Panc1 (cell line): ENCODE data around the gene ANK3. TPM values are rescaled to one million over a fixed set of nuclear protein-coding genes. Genes with fewer than 3 reads are reported as not detected.

Source experiments
- ATAC-seq: fragments of 200-7000 bp; cut with Tn5 transposase; 2 replicates; pipeline ENCODE4 v1.9.1; 2020; ENCODE audit warnings: mild to moderate bottlenecking, moderate library complexity
- BruUV-seq: library from RNA; stranded (reverse); fragments of 400-500 nt; replicated peaks from 2 replicates; lab custom pipeline; 2021; lab: Mats Ljungman, UMichigan
- CTCF ChIA-PET: fragments of 300-600 bp; sonication (Branson Sonifier 250); formaldehyde crosslinking; loops from one replicate; lab custom pipeline; 2022; ENCODE audit warnings: antibody characterized with exemption; lab: Charles Lee
- POLR2A ChIA-PET: fragments of 300-600 bp; sonication (Branson Sonifier 250); formaldehyde crosslinking; loops from one replicate; lab custom pipeline; 2022; ENCODE audit warnings: antibody characterized with exemption; lab: Charles Lee
- DNase-seq: peaks from one replicate; pipeline ENCODE4 v3.0.0-alpha.2; 2010; ENCODE audit warnings: low read depth, low spot score
- H3K27ac ChIP-seq: 2 replicates; pipeline ENCODE4 v1.5.1; 2011; ENCODE audit warnings: mild to moderate bottlenecking, low read length, inconsistent platforms
- H3K27me3 ChIP-seq: fragments of 200-500 bp; sonication (Bioruptor generic); 2 replicates; pipeline ENCODE4 v1.6.0; 2014; ENCODE audit warnings: low read length, inconsistent platforms; ENCODE audit not compliant: control insufficient read depth, insufficient read depth
- H3K36me3 ChIP-seq: fragments of 200-500 bp; sonication (Bioruptor generic); 2 replicates; pipeline ENCODE4 v1.5.1; 2014; ENCODE audit warnings: inconsistent platforms, mild to moderate bottlenecking, low read length, moderate library complexity; ENCODE audit not compliant: control insufficient read depth, insufficient read depth
- H3K4me1 ChIP-seq: 2 replicates; pipeline ENCODE4 v1.5.1; 2011; ENCODE audit warnings: inconsistent platforms, mild to moderate bottlenecking, low read length, moderate library complexity; ENCODE audit not compliant: control insufficient read depth, insufficient read depth
- H3K4me3 ChIP-seq, 2 experiments: 2 replicates each; pipeline ENCODE4 v1.5.1; 2011 to 2012; ENCODE audit warnings: low read depth in 2 of 2, low read length in 2 of 2, mild to moderate bottlenecking in 2 of 2, inconsistent platforms in 1 of 2, moderate library complexity in 1 of 2
- H3K9me3 ChIP-seq: fragments of 200-500 bp; sonication (Bioruptor generic); 2 replicates; pipeline ENCODE4 v1.5.1; 2014; ENCODE audit warnings: low read depth, mild to moderate bottlenecking, inconsistent platforms, low read length, moderate library complexity; ENCODE audit not compliant: control insufficient read depth, insufficient read depth
- POLR2AphosphoS5 ChIP-seq: IDR thresholded peaks from 2 replicates; pipeline ENCODE4 v1.6.1; 2012; ENCODE audit warnings: mild to moderate bottlenecking, low read depth, low read length, moderate library complexity
- SIN3A ChIP-seq: IDR thresholded peaks from 2 replicates; pipeline ENCODE4 v1.6.1; 2012; ENCODE audit warnings: low read depth, mild to moderate bottlenecking, low read length, moderate library complexity, borderline replicate concordance; ENCODE audit not compliant: insufficient read depth
- TCF7L2 ChIP-seq: IDR thresholded peaks from 2 replicates; pipeline ENCODE4 v1.6.1; 2011; ENCODE audit warnings: mild to moderate bottlenecking, low read depth, low read length, inconsistent platforms
- in situ Hi-C: cut with HindIII; loops from 2 replicates; pipeline ENCODE4 v1.10.0; 2016; ENCODE audit warnings: low sequenced_read_pairs, low pct_unique_long_range_greater_than_20kb
- intact Hi-C: fragments of 100-400 bp; cut with micrococcal nuclease; formaldehyde crosslinking; loops from one replicate; pipeline ENCODE4 v1.10.0; 2022; ENCODE audit not compliant: unreplicated experiment
- total RNA-seq: library from RNA; stranded (reverse); gene quantifications from one replicate; pipeline ENCODE4 v1.2.1, GENCODE V29; 2021; ENCODE audit not compliant: unreplicated experiment
- TF ChIP-seq, protein P1 (sequence below), 2 experiments: IDR thresholded peaks; 2 replicates each; pipeline ENCODE4 v1.6.1; 2011 to 2012; ENCODE audit warnings: low read depth in 2 of 2, control low read depth in 1 of 2, low read length in 1 of 2, mild to moderate bottlenecking in 1 of 2, moderate library complexity in 1 of 2; ENCODE audit not compliant: insufficient read depth in 1 of 2
- TF ChIP-seq, protein P2 (sequence below): fragments of 450-650 bp; IDR thresholded peaks from 2 replicates; pipeline ENCODE4 v1.5.1; 2017; ENCODE audit warnings: mild to moderate bottlenecking

The ANK3 gene
- total RNA-seq, 1 experiment from 2014 or later, result 2.5 TPM

DNA sequence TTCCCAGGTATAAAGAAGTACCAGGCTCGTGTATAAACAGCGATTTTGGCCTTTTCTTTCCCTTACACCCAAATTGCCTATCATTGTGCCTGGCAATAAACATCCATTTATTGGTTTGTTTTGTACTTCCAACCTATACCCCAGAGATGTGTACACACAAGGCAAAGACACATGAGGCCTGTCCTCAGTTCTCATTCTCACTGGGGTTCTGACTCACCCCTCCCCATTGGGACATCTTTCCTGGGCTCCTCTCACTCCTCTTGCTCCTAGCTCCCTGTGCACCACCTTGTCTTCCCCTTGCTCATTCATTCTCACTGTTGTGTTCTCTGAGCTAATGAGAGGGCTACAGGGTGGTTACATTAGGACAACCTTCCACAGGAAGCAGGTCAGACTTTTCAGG, 240.7 kb downstream of the ANK3 start:
- TF ChIP-seq, protein P1, sequence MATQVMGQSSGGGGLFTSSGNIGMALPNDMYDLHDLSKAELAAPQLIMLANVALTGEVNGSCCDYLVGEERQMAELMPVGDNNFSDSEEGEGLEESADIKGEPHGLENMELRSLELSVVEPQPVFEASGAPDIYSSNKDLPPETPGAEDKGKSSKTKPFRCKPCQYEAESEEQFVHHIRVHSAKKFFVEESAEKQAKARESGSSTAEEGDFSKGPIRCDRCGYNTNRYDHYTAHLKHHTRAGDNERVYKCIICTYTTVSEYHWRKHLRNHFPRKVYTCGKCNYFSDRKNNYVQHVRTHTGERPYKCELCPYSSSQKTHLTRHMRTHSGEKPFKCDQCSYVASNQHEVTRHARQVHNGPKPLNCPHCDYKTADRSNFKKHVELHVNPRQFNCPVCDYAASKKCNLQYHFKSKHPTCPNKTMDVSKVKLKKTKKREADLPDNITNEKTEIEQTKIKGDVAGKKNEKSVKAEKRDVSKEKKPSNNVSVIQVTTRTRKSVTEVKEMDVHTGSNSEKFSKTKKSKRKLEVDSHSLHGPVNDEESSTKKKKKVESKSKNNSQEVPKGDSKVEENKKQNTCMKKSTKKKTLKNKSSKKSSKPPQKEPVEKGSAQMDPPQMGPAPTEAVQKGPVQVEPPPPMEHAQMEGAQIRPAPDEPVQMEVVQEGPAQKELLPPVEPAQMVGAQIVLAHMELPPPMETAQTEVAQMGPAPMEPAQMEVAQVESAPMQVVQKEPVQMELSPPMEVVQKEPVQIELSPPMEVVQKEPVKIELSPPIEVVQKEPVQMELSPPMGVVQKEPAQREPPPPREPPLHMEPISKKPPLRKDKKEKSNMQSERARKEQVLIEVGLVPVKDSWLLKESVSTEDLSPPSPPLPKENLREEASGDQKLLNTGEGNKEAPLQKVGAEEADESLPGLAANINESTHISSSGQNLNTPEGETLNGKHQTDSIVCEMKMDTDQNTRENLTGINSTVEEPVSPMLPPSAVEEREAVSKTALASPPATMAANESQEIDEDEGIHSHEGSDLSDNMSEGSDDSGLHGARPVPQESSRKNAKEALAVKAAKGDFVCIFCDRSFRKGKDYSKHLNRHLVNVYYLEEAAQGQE (IDR thresholded peaks at IDR 0.05; ENCODE audit: insufficient read depth in 1 of 2, low read depth in 2 of 2, low read length in 1 of 2), result no peak
- no peak for TF ChIP-seq TCF7L2
- no peak for TF ChIP-seq SIN3A
- no peaks in the 10 kb centered on the region for H3K4me1 ChIP-seq
- H3K9me3 ChIP-seq, result no peaks in the 10 kb centered on the region
- no peak for DNase-seq
- in situ Hi-C loops (no loop called here), intact Hi-C loops (no loop called here)
- no peaks in the 10 kb centered on the region for H3K36me3 ChIP-seq
- ChIA-PET POLR2A (no interaction called here), CTCF (interaction anchor here (0.5 kb wide), 1 partner anchor 20 kb away, joined by 3 read pairs; no protein-coding TSS in a partner anchor)
- no peak overlapping the region for H3K4me3 ChIP-seq
- no peak overlapping the region for H3K27ac ChIP-seq
- no peaks in the 10 kb centered on the region for H3K27me3 ChIP-seq
- no TSS peak for BruUV-seq
- no peak for ATAC-seq

DNA sequence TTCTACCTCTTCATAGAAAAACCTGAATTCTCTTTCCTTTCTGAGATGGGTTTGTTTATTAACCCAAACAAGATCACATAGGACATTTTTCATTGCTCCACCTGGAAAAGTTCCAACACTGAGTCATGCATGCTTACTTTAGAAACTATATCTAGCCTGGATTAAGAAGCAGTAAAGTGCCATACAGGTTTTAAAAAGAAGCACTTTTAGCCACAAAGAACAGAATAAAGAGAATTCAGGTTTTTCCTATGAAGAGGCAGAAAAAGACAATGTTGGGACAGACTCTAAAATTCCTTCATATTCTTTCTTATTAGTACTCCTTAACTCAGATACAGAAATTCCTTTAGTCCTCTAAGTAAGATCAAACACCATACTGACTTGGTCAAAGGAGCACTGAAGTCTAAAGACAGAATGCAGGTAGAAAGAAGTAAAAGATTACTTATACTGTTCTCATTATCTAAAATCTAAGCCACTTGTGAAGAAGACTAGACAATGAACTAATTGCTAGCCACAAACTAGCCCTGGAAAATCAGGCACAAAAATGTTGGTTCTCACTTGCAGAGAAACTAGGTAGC, 241.3 kb downstream of the ANK3 start:
- H3K27me3 ChIP-seq, result no peaks in the 10 kb centered on the region
- no peak for ATAC-seq
- POLR2A ChIA-PET, result no interaction called here
- CTCF ChIA-PET, result interaction anchor here (0.5 kb wide), 1 partner anchor 20 kb away, joined by 3 read pairs; no protein-coding TSS in a partner anchor
- DNase-seq, result no peak
- no peaks in the 10 kb centered on the region for H3K9me3 ChIP-seq
- intact Hi-C loops, result no loop called here
- TF ChIP-seq SIN3A, result no peak
- TF ChIP-seq POLR2AphosphoS5, result no peak
- no peak for TF ChIP-seq TCF7L2
- TF ChIP-seq, protein P2, sequence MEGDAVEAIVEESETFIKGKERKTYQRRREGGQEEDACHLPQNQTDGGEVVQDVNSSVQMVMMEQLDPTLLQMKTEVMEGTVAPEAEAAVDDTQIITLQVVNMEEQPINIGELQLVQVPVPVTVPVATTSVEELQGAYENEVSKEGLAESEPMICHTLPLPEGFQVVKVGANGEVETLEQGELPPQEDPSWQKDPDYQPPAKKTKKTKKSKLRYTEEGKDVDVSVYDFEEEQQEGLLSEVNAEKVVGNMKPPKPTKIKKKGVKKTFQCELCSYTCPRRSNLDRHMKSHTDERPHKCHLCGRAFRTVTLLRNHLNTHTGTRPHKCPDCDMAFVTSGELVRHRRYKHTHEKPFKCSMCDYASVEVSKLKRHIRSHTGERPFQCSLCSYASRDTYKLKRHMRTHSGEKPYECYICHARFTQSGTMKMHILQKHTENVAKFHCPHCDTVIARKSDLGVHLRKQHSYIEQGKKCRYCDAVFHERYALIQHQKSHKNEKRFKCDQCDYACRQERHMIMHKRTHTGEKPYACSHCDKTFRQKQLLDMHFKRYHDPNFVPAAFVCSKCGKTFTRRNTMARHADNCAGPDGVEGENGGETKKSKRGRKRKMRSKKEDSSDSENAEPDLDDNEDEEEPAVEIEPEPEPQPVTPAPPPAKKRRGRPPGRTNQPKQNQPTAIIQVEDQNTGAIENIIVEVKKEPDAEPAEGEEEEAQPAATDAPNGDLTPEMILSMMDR, result no peak
- TF ChIP-seq, protein P1 (IDR thresholded peaks at IDR 0.05; ENCODE audit: insufficient read depth in 1 of 2, low read depth in 2 of 2, low read length in 1 of 2), result no peak
- H3K4me1 ChIP-seq, result no peaks in the 10 kb centered on the region
- H3K4me3 ChIP-seq, result no peak overlapping the region
- in situ Hi-C loops, result no loop called here
- BruUV-seq, result no TSS peak
- no peaks in the 10 kb centered on the region for H3K36me3 ChIP-seq
- no peak overlapping the region for H3K27ac ChIP-seq
